B cell (primary cell): ENCODE data around the gene DMXL1. TPM values are rescaled to one million over a fixed set of nuclear protein-coding genes. Genes with fewer than 3 reads are reported as not detected.

Experiments used
- ATAC-seq: fragments of 200-7000 bp; cut with Tn5 transposase; one replicate; pipeline ENCODE4 v1.10.0; 2021; ENCODE audit warnings: low read depth, mild to moderate bottlenecking, moderate number of reproducible peaks, moderate library complexity
- CTCF ChIA-PET: fragments of 350-600 bp; sonication (Branson Sonifier 250); formaldehyde crosslinking; loops from one replicate; lab custom pipeline; 2021; ENCODE audit warnings: antibody characterized with exemption, inconsistent platforms; lab: Charles Lee
- POLR2A ChIA-PET: fragments of 350-600 bp; sonication (Branson Sonifier 250); formaldehyde crosslinking; loops from one replicate; lab custom pipeline; 2021; ENCODE audit warnings: antibody characterized with exemption; lab: Charles Lee
- DNase-seq: peaks from one replicate; pipeline ENCODE4 v3.0.0; 2013
- H2AFZ ChIP-seq: 2 replicates; pipeline ENCODE4 v1.6.1; 2012; ENCODE audit warnings: mild to moderate bottlenecking, low read depth, low read length; ENCODE audit not compliant: insufficient read depth, poor library complexity, severe bottlenecking
- H3K27ac ChIP-seq, 2 donors: 1 replicate in 1 of 2; 2 replicates in 1 of 2; pipeline ENCODE4 v1.5.1; 2012 to 2013; ENCODE audit warnings: low read length in 2 of 2, mild to moderate bottlenecking in 2 of 2, moderate library complexity in 1 of 2
- H3K27me3 ChIP-seq, 4 experiments: fragments of 200-600 bp in 1 of 4; sonication (generic) in 1 of 4; replicated peaks in 1 of 4; 1 replicate in 2 of 4; 2 replicates in 2 of 4; pipeline versions ENCODE4 v1.6.1 to v1.7.0; 2013 to 2016; ENCODE audit warnings: low read length in 3 of 4, mild to moderate bottlenecking in 2 of 4, mixed read lengths in 1 of 4, moderate library complexity in 1 of 4; ENCODE audit not compliant: insufficient read depth in 4 of 4, control insufficient read depth in 3 of 4; ENCODE audit errors: control extremely low read depth in 1 of 4
- H3K36me3 ChIP-seq, 2 experiments: replicated peaks in 1 of 2; 1 replicate in 1 of 2; 2 replicates in 1 of 2; pipeline versions ENCODE4 v1.6.1 to v1.7.1; 2013; ENCODE audit warnings: low read length in 1 of 2; ENCODE audit not compliant: insufficient read depth in 2 of 2, control insufficient read depth in 1 of 2; ENCODE audit errors: control extremely low read depth in 1 of 2, extremely low read depth in 1 of 2
- H3K4me1 ChIP-seq, 2 donors: fragments of 200-600 bp in 1 of 2; sonication (generic) in 1 of 2; 1 replicate in 1 of 2; 2 replicates in 1 of 2; pipeline versions ENCODE4 v1.5.1 to v1.6.1; 2013 to 2017; ENCODE audit warnings: low read length in 2 of 2; ENCODE audit not compliant: control insufficient read depth in 2 of 2, insufficient read depth in 2 of 2
- H3K4me2 ChIP-seq: replicated peaks from 2 replicates; pipeline ENCODE3; 2012; ENCODE audit warnings: mild to moderate bottlenecking, low read depth, low read length; ENCODE audit not compliant: poor library complexity, severe bottlenecking
- H3K4me3 ChIP-seq, 5 experiments: fragments of 200-600 bp in 1 of 5; sonication (generic) in 1 of 5; 1 replicate in 3 of 5; 2 replicates in 2 of 5; pipeline versions ENCODE4 v1.5.1 to v1.7.0; 2011 to 2016; ENCODE audit warnings: low read length in 4 of 5, mild to moderate bottlenecking in 4 of 5, low read depth in 2 of 5, control low read depth in 1 of 5, moderate library complexity in 1 of 5; ENCODE audit not compliant: insufficient read depth in 1 of 5; ENCODE audit errors: control extremely low read depth in 1 of 5, extremely low read depth in 1 of 5
- H3K79me2 ChIP-seq: fragments of 200-600 bp; sonication (generic); one replicate; pipeline ENCODE4 v1.6.0; 2016; ENCODE audit warnings: low read length; ENCODE audit not compliant: control insufficient read depth, insufficient read depth
- H3K9ac ChIP-seq: fragments of 200-600 bp; sonication (generic); 2 replicates; pipeline ENCODE4 v1.6.1; 2017; ENCODE audit warnings: mild to moderate bottlenecking, low read length, moderate library complexity
- H3K9me3 ChIP-seq, 3 donors: one replicate each; pipeline versions ENCODE4 v1.6.1 to v1.7.1; 2013; ENCODE audit warnings: low read length in 2 of 3; ENCODE audit not compliant: control insufficient read depth in 2 of 3, insufficient read depth in 1 of 3; ENCODE audit errors: control extremely low read depth in 1 of 3
- H4K20me1 ChIP-seq: 2 replicates; pipeline ENCODE4 v1.6.0; 2012; ENCODE audit warnings: mild to moderate bottlenecking, low read length; ENCODE audit not compliant: insufficient read depth, control insufficient read depth, poor library complexity, severe bottlenecking
- H3K27ac Mint-ChIP-seq: one replicate; pipeline ENCODE4 v1.8.0; 2021; ENCODE audit warnings: mixed read lengths
- H3K27me3 Mint-ChIP-seq: one replicate; pipeline ENCODE4 v1.8.0; 2021; ENCODE audit warnings: mixed read lengths
- H3K4me1 Mint-ChIP-seq: one replicate; pipeline ENCODE4 v1.8.0; 2021; ENCODE audit warnings: mixed read lengths
- H3K4me3 Mint-ChIP-seq: one replicate; pipeline ENCODE4 v1.8.0; 2021; ENCODE audit warnings: mixed read lengths
- H3K9me3 Mint-ChIP-seq: one replicate; pipeline ENCODE4 v1.8.0; 2022; ENCODE audit warnings: mixed read lengths; ENCODE audit not compliant: insufficient read depth
- CTCF ChIP-seq: fragments of 200-600 bp; IDR thresholded peaks from one replicate; pipeline ENCODE4 v1.8.0; 2022; ENCODE audit warnings: antibody characterized with exemption, mild to moderate bottlenecking
- EZH2 ChIP-seq: IDR thresholded peaks from 2 replicates; pipeline ENCODE4 v1.6.1; 2012; ENCODE audit warnings: borderline replicate concordance, low read depth, mild to moderate bottlenecking, moderate library complexity, low read length; ENCODE audit not compliant: insufficient read depth, poor library complexity, severe bottlenecking
- WGBS: methylation state at CpG from one replicate; pipeline ENCODE4 v1.1.5; 2013; ENCODE audit warnings: missing lambda C conversion rate; ENCODE audit not compliant: insufficient coverage; 5-methylcytosine and 5-hydroxymethylcytosine counted together
- intact Hi-C: fragments of 100-400 bp; cut with micrococcal nuclease; formaldehyde crosslinking; loops from one replicate; pipeline ENCODE4 v1.10.0; 2022
- polyA plus RNA-seq: library from polyadenylated mRNA; depleted of rRNA; stranded (reverse); fragments of >200 nt; gene quantifications from 2 replicates; pipeline ENCODE4 v1.2.3, GENCODE V29; 2012
- total RNA-seq, 2 donors: library from RNA; stranded (reverse); fragments of 120-200 nt in 1 of 2; gene quantifications; 1 replicate in 1 of 2; 2 replicates in 1 of 2; pipeline versions ENCODE4 v1.2.3 to v1.2.4, GENCODE V29; 2013 to 2022

The DMXL1 gene
- total and polyA plus RNA-seq, 2 donors (not counting 1 experiment from before 2014, with no cell fraction given): 37.9 to 129 TPM

- no peaks in the 10 kb centered on the region for H3K79me2 ChIP-seq
- ChIA-PET POLR2A (interaction anchor here (0.6 to 1.7 kb wide), 4 partner anchors 39 to 403 kb away, joined by 3 to 10 read pairs (median 6); partner anchors contain the start of genes DMXL1 and DTWD2), CTCF (interaction anchor here (0.6 to 2.7 kb wide), 5 partner anchors 8 to 100 kb away, joined by 3 to 8 read pairs (median 4); partner anchors contain the start of gene DTWD2)
- H3K4me1 ChIP-seq: peaks cover 38 to 52% of the 10 kb centered on the region in 2 donors
- H4K20me1 ChIP-seq: no peaks in the 10 kb centered on the region
- ATAC-seq (peak; percentile 80), DNase-seq (peak; percentile 63)
- Mint-ChIP-seq H3K27me3 (no peaks in the 10 kb centered on the region), H3K27ac (peak overlapping the region; percentile 95), H3K4me1 (peaks cover 50% of the 10 kb centered on the region), H3K9me3 (peaks cover 2% of the 10 kb centered on the region), H3K4me3 (peak overlapping the region; percentile 81)
- 19% methylated on average over 4 of the region's 4 CpGs for WGBS
- peaks cover 0 to 4% (median 0%) of the 10 kb centered on the region in 3 donors for H3K9me3 ChIP-seq
- peak overlapping the region; percentile 26 for H3K9ac ChIP-seq
- no peaks in the 10 kb centered on the region for H3K36me3 ChIP-seq
- peak overlapping the region; percentile 82 to 83 for H3K27ac ChIP-seq
- intact Hi-C loops: loop anchor here (1.0 to 5.0 kb wide), 4 partner anchors 10 to 245 kb away; no protein-coding TSS in a partner anchor
- H3K4me2 ChIP-seq: peak overlapping the region; percentile 62
- no peaks in the 10 kb centered on the region for H3K27me3 ChIP-seq
- H3K4me3 ChIP-seq: peak overlapping the region in 1 of 5 experiments; percentile 54
- TF ChIP-seq EZH2 (no peak), CTCF (no peak)
- H2AFZ ChIP-seq: peak overlapping the region; percentile 60
Observed at GRCh38 chr5:119031905-119032304, 39.0 kb upstream of the DMXL1 start.

- ATAC-seq (peak; percentile 34), DNase-seq (peak; percentile 63)
- ChIA-PET POLR2A (interaction anchor here (0.6 to 1.7 kb wide), 2 partner anchors 38 to 402 kb away, joined by 4 to 10 read pairs; partner anchors contain the start of gene DMXL1), CTCF (interaction anchor here (1.0 to 2.7 kb wide), 6 partner anchors 9 to 402 kb away, joined by 3 to 8 read pairs (median 4); partner anchors contain the start of gene DTWD2)
- Mint-ChIP-seq H3K27ac (peak overlapping the region; percentile 95), H3K27me3 (no peaks in the 10 kb centered on the region), H3K4me1 (peaks cover 46% of the 10 kb centered on the region), H3K9me3 (peaks cover 2% of the 10 kb centered on the region), H3K4me3 (peak overlapping the region; percentile 61)
- peak overlapping the region; percentile 50 for H3K9ac ChIP-seq
- H3K4me3 ChIP-seq: peak overlapping the region in 2 of 5 experiments; percentile 10 to 48
- intact Hi-C loops: loop anchor here (1.0 to 5.0 kb wide), 3 partner anchors 14 to 245 kb away; no protein-coding TSS in a partner anchor
- peaks cover 0 to 4% (median 0%) of the 10 kb centered on the region in 3 donors for H3K9me3 ChIP-seq
- TF ChIP-seq CTCF: no peak
- TF ChIP-seq EZH2: no peak
- peak overlapping the region; percentile 82 to 83 for H3K27ac ChIP-seq
- no peaks in the 10 kb centered on the region for H4K20me1 ChIP-seq
- peaks cover 38 to 52% of the 10 kb centered on the region in 2 donors for H3K4me1 ChIP-seq
- H3K79me2 ChIP-seq: no peaks in the 10 kb centered on the region
- peak overlapping the region; percentile 62 for H3K4me2 ChIP-seq
- H2AFZ ChIP-seq: peak overlapping the region; percentile 68
- WGBS: no CpG with 5 or more reads among the region's 3 CpGs
- no peaks in the 10 kb centered on the region for H3K27me3 ChIP-seq
- H3K36me3 ChIP-seq: no peaks in the 10 kb centered on the region
Observed at GRCh38 chr5:119032656-119033055, 38.2 kb upstream of the DMXL1 start.
